HG03442 (cell line): ENCODE measurements around the gene FCRL4.

Experiments used
- ATAC-seq: cut with Tn5 transposase; IDR thresholded peaks from one replicate; pipeline ENCODE4 v1.9.1; 2021; ENCODE audit warnings: mild to moderate bottlenecking, moderate library complexity; ENCODE audit not compliant: unreplicated experiment

Gene FCRL4

GRCh38 chr1:157597959-157598667 is at the start of gene FCRL4:
FCRL4 (minus strand) TSS chr1:157598085; CDS start chr1:157597944, 141 bp downstream.
- ATAC-seq = peak; percentile 56

GRCh38 chr1:157646144-157646543 is 48.3 kb upstream of the FCRL4 start:
- no peak for ATAC-seq

GRCh38 chr1:157641177-157641576 is 43.3 kb upstream of the FCRL4 start:
- no peak for ATAC-seq

- ATAC-seq = no peak
These were observed 41.9 kb upstream of the FCRL4 start for GRCh38 chr1:157639800-157640199.

GRCh38 chr1:157628773-157629172 is 30.9 kb upstream of the FCRL4 start:
- no peak for ATAC-seq

- peak; percentile 39 for ATAC-seq
These were observed 28.2 kb upstream of the FCRL4 start for GRCh38 chr1:157626099-157626498.

GRCh38 chr1:157624471-157624870 is 26.6 kb upstream of the FCRL4 start:
- no peak for ATAC-seq

GRCh38 chr1:157622471-157622870 is 24.6 kb upstream of the FCRL4 start:
- ATAC-seq = no peak

- no peak for ATAC-seq
These were observed 20.3 kb upstream of the FCRL4 start for GRCh38 chr1:157618190-157618589.

- ATAC-seq = no peak
These were observed 2.4 kb upstream of the FCRL4 start for GRCh38 chr1:157600236-157600635.

- ATAC-seq = peak; percentile 37
These were observed 1.5 kb downstream of the FCRL4 start for GRCh38 chr1:157596384-157596783.

GRCh38 chr1:157595356-157595755 is 2.5 kb downstream of the FCRL4 start:
- peak; percentile 52 for ATAC-seq

- no peak for ATAC-seq
These were observed 11.9 kb downstream of the FCRL4 start for GRCh38 chr1:157585984-157586383.

- no peak for ATAC-seq
These were observed 13.4 kb downstream of the FCRL4 start for GRCh38 chr1:157584503-157584902.

GRCh38 chr1:157580828-157581210 is 17.1 kb downstream of the FCRL4 start:
- no peak for ATAC-seq

GRCh38 chr1:157580179-157580827 is 17.6 kb downstream of the FCRL4 start:
- ATAC-seq = no peak

- no peak for ATAC-seq
These were observed 20.5 kb downstream of the FCRL4 start for GRCh38 chr1:157577420-157577819.

GRCh38 chr1:157575744-157576143 is 22.1 kb downstream of the FCRL4 start:
- ATAC-seq = peak; percentile 54

GRCh38 chr1:157574836-157575235 is 23.0 kb downstream of the FCRL4 start:
- no peak for ATAC-seq

GRCh38 chr1:157566484-157567300 is 31.2 kb downstream of the FCRL4 start:
- ATAC-seq = peak; percentile 40

GRCh38 chr1:157562515-157562914 is 35.4 kb downstream of the FCRL4 start:
- peak; percentile 63 for ATAC-seq

- no peak for ATAC-seq
These were observed 39.8 kb downstream of the FCRL4 start for GRCh38 chr1:157558119-157558518.
